Activated T-cell treated with anti-CD3 and anti-CD28 coated beads for 4 hours (primary cell): ENCODE measurements around the gene RNF31.

Experiments
- DNase-seq: peaks from one replicate; pipeline ENCODE4 v3.0.0-alpha.2; 2020

RNF31 gene

GRCh38 chr14:24117179-24117578 is 30.1 kb upstream of the RNF31 start:
- DNase-seq: no peak

DNA sequence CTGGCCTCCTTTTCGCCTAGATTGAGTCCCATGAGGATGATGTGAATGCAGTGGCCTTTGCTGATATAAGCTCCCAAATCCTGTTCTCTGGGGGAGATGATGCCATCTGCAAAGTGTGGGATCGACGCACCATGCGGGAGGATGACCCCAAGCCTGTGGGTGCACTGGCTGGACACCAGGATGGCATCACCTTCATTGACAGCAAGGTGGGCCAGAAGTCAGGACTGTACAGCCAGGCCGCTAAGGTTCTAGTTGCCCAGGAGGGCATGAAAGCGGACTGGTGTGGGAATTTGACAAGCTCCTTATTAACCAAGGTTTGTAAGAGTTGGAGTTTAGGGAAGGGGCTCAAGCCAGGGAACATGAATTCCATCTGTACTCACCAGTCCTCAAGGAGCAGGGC is 27.6 kb upstream of the RNF31 start:
- no peak for DNase-seq

DNA sequence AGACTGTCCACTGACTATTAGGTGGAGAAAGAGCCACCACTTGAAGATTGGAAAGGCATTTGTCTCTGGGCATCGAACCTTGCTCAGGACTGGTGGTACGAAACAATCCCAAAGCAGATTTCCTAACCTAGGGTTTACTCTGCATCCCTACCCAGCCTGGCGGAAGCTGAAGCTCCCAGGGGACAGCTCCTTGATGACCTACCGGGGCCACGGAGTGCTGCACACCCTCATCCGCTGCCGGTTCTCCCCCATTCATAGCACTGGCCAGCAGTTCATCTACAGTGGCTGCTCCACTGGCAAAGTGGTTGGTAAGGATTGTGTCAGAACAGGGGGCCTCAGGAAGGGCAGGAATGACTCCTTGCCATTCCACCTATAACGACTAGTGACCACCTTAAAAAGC is 26.1 kb upstream of the RNF31 start:
- DNase-seq: no peak

GRCh38 chr14:24122416-24122815 is 24.9 kb upstream of the RNF31 start:
- DNase-seq: no peak

DNA sequence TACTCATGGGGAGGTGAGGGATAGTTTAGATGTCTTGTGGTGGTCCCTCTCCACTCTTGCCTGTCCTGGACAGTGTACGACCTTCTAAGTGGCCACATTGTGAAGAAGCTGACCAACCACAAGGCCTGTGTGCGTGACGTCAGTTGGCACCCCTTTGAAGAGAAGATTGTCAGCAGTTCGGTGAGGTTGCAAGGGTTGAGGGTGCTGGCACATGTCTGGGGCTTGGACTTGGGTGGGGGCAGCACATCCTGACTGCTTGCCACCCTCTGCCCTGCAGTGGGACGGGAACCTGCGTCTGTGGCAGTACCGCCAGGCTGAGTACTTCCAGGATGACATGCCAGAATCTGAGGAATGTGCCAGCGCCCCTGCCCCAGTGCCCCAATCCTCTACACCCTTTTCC is 24.4 kb upstream of the RNF31 start:
- no peak for DNase-seq

GRCh38 chr14:24123424-24124417 is 23.6 kb upstream of the RNF31 start:
- no peak for DNase-seq

DNA sequence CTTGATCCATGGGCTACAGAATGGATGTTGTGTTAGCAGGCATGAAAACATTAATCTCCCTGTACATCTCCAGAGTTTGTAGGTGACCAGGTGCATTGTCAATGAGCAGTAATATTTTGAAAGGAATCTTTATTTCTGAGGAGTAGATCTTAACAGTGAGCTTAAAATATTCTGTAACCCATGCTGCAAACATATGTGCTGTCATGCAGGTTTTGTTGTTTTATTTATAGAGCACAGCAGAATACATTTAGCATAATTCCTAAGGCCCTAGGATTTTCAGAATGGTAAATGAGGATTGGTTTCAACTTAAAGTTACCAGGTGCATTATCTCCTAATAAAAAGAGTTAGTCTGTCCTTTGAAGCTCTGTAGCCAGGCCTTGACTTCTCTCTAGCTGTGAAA is 20.4 kb upstream of the RNF31 start:
- DNase-seq: no peak

DNA sequence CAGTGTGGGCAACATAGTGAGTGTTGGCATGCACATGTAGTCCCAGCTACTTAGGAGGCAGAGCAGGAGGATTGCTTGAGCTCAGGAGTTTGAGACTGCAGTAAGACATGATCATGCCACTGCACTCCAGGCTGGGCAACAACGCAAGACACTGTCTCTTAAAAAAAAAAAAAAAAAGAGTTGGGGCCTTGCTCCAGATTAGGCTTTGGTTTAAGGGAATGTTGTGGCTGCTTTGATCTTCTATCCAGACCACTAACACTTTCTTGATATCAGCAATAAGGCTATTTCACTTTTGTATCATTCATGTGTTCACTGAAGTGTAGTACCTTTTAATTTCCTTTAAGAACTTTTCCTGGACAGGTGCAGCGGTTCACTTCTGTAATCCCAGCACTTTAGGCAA is 19.6 kb upstream of the RNF31 start:
- DNase-seq: no peak

GRCh38 chr14:24129410-24129998 is 17.8 kb upstream of the RNF31 start:
- DNase-seq: no peak

- no peak for DNase-seq
These were observed 16.9 kb upstream of the RNF31 start, which contains the start of gene FITM1 for GRCh38 chr14:24130380-24130716. Gene FITM1, plus strand, starts transcription at chr14:24130659. Its CDS starts 905 bp downstream, at chr14:24131564.

GRCh38 chr14:24130717-24131548 is 16.4 kb upstream of the RNF31 start:
- DNase-seq: no peak

DNA sequence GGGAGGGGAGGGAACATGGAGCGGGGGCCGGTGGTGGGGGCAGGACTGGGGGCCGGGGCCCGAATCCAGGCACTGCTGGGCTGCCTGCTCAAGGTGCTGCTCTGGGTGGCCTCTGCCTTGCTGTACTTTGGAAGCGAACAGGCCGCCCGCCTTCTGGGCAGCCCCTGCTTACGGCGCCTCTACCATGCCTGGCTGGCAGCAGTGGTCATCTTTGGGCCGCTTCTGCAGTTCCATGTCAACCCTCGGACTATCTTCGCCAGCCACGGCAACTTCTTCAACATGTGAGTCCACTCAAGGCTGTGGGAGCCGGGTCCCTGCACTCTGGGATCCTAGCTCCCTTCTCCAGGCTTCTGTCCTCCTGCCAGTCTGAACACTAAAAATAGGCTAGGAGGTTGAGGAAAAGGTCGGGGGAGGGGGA is 15.7 kb upstream of the RNF31 start:
- DNase-seq: no peak

DNA sequence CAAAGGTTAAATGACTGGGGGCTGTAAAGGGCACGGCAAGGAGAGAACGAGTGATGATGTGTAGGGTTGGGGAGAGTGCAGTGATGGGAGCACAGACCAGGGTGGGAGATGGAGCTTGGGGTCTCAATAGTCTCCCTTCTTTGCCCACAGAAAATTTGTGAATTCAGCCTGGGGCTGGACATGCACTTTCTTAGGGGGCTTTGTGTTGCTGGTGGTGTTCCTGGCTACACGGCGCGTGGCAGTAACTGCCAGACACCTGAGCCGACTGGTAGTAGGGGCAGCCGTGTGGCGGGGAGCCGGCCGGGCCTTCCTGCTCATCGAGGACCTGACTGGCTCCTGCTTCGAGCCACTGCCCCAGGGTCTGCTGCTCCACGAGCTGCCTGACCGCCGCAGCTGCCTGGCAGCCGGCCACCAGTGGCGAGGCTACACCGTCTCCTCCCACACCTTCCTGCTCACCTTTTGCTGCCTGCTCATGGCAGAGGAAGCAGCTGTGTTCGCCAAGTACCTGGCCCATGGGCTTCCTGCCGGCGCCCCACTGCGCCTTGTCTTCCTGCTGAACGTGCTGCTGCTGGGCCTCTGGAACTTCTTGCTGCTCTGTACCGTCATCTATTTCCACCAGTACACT is 15.1 kb upstream of the RNF31 start:
- peak; percentile 12 for DNase-seq

GRCh38 chr14:24132976-24133375 is 14.3 kb upstream of the RNF31 start:
- no peak for DNase-seq

DNA sequence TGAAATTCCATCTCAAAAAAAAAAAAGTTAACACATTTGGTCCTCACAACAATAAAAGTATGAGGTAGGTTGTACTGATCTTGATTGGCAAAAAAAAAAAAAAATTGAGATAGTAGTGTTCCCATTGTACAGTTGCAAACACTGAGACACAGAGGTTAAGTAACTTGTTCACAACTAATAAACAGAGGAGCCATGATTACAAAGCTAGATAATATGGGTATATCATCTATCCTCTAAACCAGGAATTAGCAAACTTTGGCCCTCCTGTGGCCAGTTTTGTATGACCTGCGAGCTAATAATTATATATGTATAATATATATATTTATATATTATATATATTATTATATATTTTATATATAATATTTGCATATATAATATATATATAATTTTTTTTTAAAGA is 13.6 kb upstream of the RNF31 start:
- no peak for DNase-seq

GRCh38 chr14:24135584-24135833 is 11.8 kb upstream of the RNF31 start:
- no peak for DNase-seq

DNA sequence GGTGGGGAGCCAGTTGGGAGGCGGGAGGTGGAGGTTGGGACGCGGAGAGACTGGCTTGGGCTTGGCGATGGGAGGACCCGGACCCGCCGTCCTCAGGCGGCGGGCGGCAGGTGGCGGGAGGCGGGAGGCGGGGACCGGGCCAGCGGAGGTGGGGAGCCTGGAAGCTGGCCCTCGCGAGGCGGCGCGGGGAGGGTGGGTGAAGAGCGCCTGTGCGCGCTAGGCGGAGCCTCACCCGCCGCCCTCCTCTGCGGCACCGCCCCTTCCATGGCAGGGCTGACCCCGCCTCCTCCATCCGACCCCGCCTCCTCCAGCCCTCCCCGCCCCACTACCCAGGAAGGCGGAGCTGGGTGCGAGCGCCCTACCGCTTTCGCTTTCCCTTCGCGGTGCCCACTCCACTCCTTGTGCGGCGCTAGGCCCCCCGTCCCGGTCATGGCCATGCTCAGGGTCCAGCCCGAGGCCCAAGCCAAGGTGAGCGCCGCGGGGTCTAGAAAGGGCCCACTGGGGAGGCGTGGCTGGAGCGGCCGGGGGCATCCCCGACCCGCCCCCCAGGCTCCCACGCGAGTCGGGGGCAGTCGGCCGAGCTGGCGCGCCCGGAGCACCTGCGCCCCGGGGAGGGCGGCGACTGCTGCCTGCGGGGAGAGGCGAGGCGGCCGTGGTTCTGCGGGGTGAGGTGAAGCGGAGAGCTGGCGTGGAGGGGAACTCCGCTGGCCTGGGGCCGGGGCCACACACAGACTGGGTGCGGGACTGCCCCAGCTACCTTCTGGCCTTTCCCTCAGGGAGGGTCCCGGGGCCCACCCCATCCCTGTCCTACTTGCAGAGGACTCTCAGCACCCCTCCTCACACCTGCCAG is 11.2 kb upstream of the RNF31 start, which contains the start of gene PSME1:
TSS of gene PSME1 (plus strand) at position 361 of the 850 bp plus-strand sequence. CDS start at position 430, 69 bp downstream.
- peak; percentile 95 for DNase-seq

DNA sequence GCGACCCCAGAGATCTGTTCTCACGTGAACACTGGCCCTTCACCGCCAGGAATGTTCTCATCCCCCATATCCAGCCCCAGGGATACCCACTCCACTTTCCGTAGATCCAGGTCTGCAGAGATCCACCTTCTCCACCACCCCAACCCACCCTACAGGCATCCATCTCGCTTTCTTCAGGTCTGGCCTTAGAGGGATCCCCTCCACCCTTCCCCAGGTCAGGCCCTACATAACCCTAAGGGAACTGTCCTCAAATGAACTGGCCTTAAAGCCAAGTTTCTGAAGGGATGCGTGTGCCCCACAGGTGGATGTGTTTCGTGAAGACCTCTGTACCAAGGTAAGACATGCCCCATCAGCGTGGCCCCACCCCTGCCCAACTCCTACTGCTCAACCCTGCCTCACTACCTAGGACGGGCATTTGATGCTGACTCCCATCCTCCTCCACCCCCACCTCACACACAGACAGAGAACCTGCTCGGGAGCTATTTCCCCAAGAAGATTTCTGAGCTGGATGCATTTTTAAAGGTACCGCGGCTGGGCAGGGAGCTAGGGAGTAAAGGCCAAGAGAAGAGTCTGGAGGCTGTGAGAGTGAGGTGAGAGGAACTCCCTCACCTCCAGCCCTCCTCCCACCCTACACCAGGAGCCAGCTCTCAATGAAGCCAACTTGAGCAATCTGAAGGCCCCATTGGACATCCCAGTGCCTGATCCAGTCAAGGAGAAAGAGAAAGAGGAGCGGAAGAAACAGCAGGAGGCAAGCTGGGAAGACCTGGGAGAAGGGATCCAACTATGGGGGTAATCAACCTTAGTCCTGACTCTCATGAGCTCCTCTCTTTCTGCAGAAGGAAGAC is 10.4 kb upstream of the RNF31 start:
- DNase-seq: no peak

DNA sequence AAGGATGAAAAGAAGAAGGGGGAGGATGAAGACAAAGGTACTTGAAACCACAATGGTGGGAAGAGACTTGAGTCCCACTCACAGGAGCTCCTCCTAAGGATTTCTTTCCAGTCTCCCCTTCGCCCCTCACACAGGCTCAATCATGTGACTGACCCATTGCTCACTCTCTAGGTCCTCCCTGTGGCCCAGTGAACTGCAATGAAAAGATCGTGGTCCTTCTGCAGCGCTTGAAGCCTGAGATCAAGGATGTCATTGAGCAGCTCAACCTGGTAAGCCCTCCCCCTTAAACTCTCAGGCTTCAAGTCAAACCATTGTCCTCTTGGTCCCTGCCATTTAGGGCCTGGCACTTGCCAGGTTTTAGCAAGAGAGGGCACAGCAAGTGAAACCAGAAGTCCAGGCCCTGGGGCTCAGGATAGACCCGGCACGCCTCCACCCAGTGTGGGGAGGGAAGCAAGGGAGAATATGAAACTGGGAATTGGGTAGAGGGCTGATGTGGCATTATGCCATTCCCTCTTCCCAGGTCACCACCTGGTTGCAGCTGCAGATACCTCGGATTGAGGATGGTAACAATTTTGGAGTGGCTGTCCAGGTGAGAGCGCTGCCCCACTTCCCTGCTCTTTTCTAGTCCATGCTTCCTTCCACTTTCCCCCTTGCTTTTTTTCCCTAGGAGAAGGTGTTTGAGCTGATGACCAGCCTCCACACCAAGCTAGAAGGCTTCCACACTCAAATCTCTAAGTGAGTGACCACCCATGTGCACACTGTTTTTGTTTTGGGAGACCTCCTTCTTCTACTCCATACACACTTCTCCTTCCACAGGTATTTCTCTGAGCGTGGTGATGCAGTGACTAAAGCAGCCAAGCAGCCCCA is 9.5 kb upstream of the RNF31 start:
- DNase-seq: no peak
